Measurements from ENCODE around the gene HMOX2. TPM values are rescaled to one million over a fixed set of nuclear protein-coding genes. Genes with fewer than 3 reads are reported as not detected.

The HMOX2 gene
- total and polyA plus RNA-seq, 8 donors = 12.8 to 29.6 (median 19.8) TPM

GRCh38 chr16:4534151-4534790, 58.1 kb downstream of the HMOX2 start:
- Histone ChIP-seq H3K4me1 (peaks cover 7 to 23% (median 15%) of the 10 kb centered on the region in 3 donors), H3K4me3 (no peak overlapping the region), H3K27me3 (no peaks in the 10 kb centered on the region), H3K36me3 (no peaks in the 10 kb centered on the region), H3K27ac (peak overlapping the region in 3 of 4 donors; percentile 35 to 64 (median 37)), H3K9me3 (no peaks in the 10 kb centered on the region)
- intact Hi-C loops (cut with DNase I) = no loop called here
- FAIRE-seq (no peak), DNase-seq (peak in 4 of 6 donors; percentile 63 to 77 (median 74)), ATAC-seq (peak; percentile 2 to 24 (median 12))
- TF ChIP-seq CTCF (IDR thresholded peaks at IDR 0.05) = no peak
- WGBS, 2 donors = 48 to 49% methylated on average over 12 to 13 of the region's 13 CpGs

GRCh38 chr16:4535627-4536108, 59.5 kb downstream of the HMOX2 start:
- H3K27ac ChIP-seq = no peak overlapping the region
- intact Hi-C loops (cut with DNase I) = no loop called here

GRCh38 chr16:4536391-4537106, 60.4 kb downstream of the HMOX2 start:
- Histone ChIP-seq H3K4me3 (peak overlapping the region in 2 of 4 donors; percentile 90 to 92), H3K36me3 (no peaks in the 10 kb centered on the region), H3K27me3 (no peaks in the 10 kb centered on the region), H3K4me1 (peaks cover 0 to 11% (median 8%) of the 10 kb centered on the region in 3 donors), H3K27ac (no peak overlapping the region), H3K9me3 (no peaks in the 10 kb centered on the region)
- 64 to 81% methylated on average over 15 of the region's 15 CpGs for WGBS, 2 donors
- DNase-seq (peak in 1 of 6 donors; percentile 12), ATAC-seq (no peak), FAIRE-seq (no peak)
- no peak for TF ChIP-seq CTCF (IDR thresholded peaks at IDR 0.05)
- intact Hi-C loops (cut with DNase I) = no loop called here

More at GRCh38 chr16:4535627-4536108, 59.5 kb downstream of the HMOX2 start:
- no peak for TF ChIP-seq CTCF (IDR thresholded peaks at IDR 0.05)
- no peak for FAIRE-seq
- no peaks in the 10 kb centered on the region for H3K27me3 ChIP-seq
- ATAC-seq = no peak
- peaks cover 0 to 15% (median 8%) of the 10 kb centered on the region in 3 donors for H3K4me1 ChIP-seq
- H3K9me3 ChIP-seq = no peaks in the 10 kb centered on the region
- no peak overlapping the region for H3K4me3 ChIP-seq
- peak in 1 of 6 donors; percentile 39 for DNase-seq
- 75 to 85% methylated on average over 7 of the region's 7 CpGs for WGBS, 2 donors
- H3K36me3 ChIP-seq = no peaks in the 10 kb centered on the region

- no peaks in the 10 kb centered on the region for H3K36me3 ChIP-seq
- no peaks in the 10 kb centered on the region for H3K27me3 ChIP-seq
- H3K4me1 ChIP-seq = peaks cover 0 to 11% (median 8%) of the 10 kb centered on the region in 3 donors
- FAIRE-seq (no peak), DNase-seq (peak in 5 of 6 donors; percentile 47 to 81 (median 64)), ATAC-seq (peak; percentile 25 to 47 (median 44))
- peak overlapping the region; percentile 84 to 95 (median 91) for H3K4me3 ChIP-seq
- intact Hi-C loops (cut with DNase I) = no loop called here
- peak overlapping the region; percentile 84 to 92 (median 89) for H3K27ac ChIP-seq
- 8 to 9% methylated on average over 63 to 75 of the region's 75 CpGs for WGBS, 2 donors
- TF ChIP-seq CTCF (IDR thresholded peaks at IDR 0.05) = no peak
- H3K9me3 ChIP-seq = no peaks in the 10 kb centered on the region
Measured at GRCh38 chr16:4537376-4538343, 61.5 kb downstream of the HMOX2 start.

All from pancreas (tissue), 10 donors.